HG02884 (cell line): ENCODE measurements around the gene MYOF.
"Not testable (repeated sequence)": the region's sequence is repeated elsewhere in the genome, so short reads cannot be mapped to it uniquely, and the experiment has no call there.

Experiments used
- ATAC-seq: cut with Tn5 transposase; IDR thresholded peaks from one replicate; pipeline ENCODE4 v1.9.1; 2021; ENCODE audit warnings: mild to moderate bottlenecking, moderate library complexity; ENCODE audit not compliant: unreplicated experiment

The MYOF gene

GRCh38 chr10:93352638-93353383 lies 129.3 kb downstream of the MYOF start:
- no peak for ATAC-seq

GRCh38 chr10:93346694-93347093 lies 135.4 kb downstream of the MYOF start:
- no peak for ATAC-seq

- no peak for ATAC-seq
These were observed 136.0 kb downstream of the MYOF start for GRCh38 chr10:93346108-93346507.

- no peak for ATAC-seq
These were observed 137.4 kb downstream of the MYOF start for GRCh38 chr10:93344691-93345090.

- no peak for ATAC-seq
These were observed 139.2 kb downstream of the MYOF start for GRCh38 chr10:93342921-93343320.

- ATAC-seq: no peak
These were observed 139.8 kb downstream of the MYOF start for GRCh38 chr10:93342366-93342765.

GRCh38 chr10:93337309-93337721 lies 144.8 kb downstream of the MYOF start:
- no peak for ATAC-seq

GRCh38 chr10:93336678-93337077 lies 145.5 kb downstream of the MYOF start:
- no peak for ATAC-seq

- no peak for ATAC-seq
These were observed 146.0 kb downstream of the MYOF start for GRCh38 chr10:93336110-93336509.

GRCh38 chr10:93334901-93335327 lies 147.2 kb downstream of the MYOF start:
- no peak for ATAC-seq

- ATAC-seq: no peak
These were observed 148.0 kb downstream of the MYOF start for GRCh38 chr10:93334181-93334580.

- ATAC-seq: no peak
These were observed 148.7 kb downstream of the MYOF start for GRCh38 chr10:93333278-93333978.

GRCh38 chr10:93330824-93331223 lies 151.3 kb downstream of the MYOF start:
- ATAC-seq: no peak

- no peak for ATAC-seq
These were observed 162.2 kb downstream of the MYOF start for GRCh38 chr10:93319896-93320295.

- no peak for ATAC-seq
These were observed 163.0 kb downstream of the MYOF start for GRCh38 chr10:93319096-93319495.

- ATAC-seq: no peak
These were observed 166.9 kb downstream of the MYOF start for GRCh38 chr10:93315246-93315645.

GRCh38 chr10:93314656-93315055 lies 167.5 kb downstream of the MYOF start:
- ATAC-seq: not testable (repeated sequence)

- ATAC-seq: no peak
These were observed 168.3 kb downstream of the MYOF start for GRCh38 chr10:93313798-93314197.

GRCh38 chr10:93309062-93309461 lies 173.1 kb downstream of the MYOF start:
- ATAC-seq: no peak

- ATAC-seq: no peak
These were observed 177.0 kb downstream of the MYOF start for GRCh38 chr10:93305122-93305521.

- ATAC-seq: no peak
These were observed 181.2 kb downstream of the MYOF start for GRCh38 chr10:93300981-93301380.

GRCh38 chr10:93300288-93300917 lies 181.7 kb downstream of the MYOF start:
- no peak for ATAC-seq
